HG03103 (cell line): Measurements from ENCODE around the gene TMSB4X.
A peak's percentile ranks its signal among the peaks of the same experiment; 100 is the strongest.
"Not testable (repeated sequence)": the region's sequence is repeated elsewhere in the genome, so short reads cannot be mapped to it uniquely, and the experiment has no call there.

Experiments
- ATAC-seq: cut with Tn5 transposase; IDR thresholded peaks from one replicate; pipeline ENCODE4 v1.9.1; 2021; ENCODE audit warnings: low read depth; ENCODE audit not compliant: unreplicated experiment

Gene TMSB4X

GRCh38 chrX:12974796-12975669, at the start of gene TMSB4X:
Gene TMSB4X (plus strand): TSS chrX:12975110.
- ATAC-seq = peak; percentile 38

DNA sequence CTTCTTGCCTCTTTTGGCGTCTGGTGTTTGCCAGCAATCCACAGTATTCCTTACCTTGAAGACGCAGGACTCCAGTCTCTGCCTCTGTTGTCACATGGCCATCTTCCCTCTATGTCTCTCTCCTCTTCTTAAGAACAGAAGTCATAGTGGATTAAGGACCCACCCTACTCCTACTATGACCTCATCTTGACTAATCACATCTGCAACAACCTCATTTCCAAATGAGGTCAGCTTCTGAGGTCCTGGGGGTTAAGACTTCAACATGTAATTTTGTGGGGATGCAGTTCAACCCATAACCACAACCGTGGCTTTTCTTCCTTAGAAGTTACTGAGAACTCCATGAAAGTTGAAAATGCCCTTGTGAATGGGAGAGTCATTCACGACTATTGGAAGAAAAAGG, 45.2 kb upstream of the TMSB4X start:
- no peak for ATAC-seq

GRCh38 chrX:12930150-12930549, 44.8 kb upstream of the TMSB4X start:
- no peak for ATAC-seq

GRCh38 chrX:12932244-12932643, 42.7 kb upstream of the TMSB4X start:
- ATAC-seq = no peak

DNA sequence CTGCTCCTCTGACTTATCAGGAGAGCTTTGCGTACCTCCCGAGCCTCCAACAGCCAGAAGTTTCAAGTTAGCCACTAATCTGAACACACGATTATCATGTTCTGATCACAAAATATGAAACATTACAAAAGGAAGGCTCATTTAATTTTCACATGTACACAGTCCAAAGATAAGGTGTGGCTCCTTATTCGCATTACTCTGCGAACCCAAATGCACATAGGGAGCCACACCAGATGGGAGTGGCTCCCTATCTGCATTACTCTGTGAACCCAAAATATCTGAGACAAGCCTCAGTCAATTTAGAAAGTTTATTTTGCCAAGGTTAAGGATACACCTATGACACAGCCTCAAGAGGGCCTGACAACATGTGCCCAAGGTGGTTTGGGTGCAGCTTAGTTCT, 40.1 kb upstream of the TMSB4X start:
- ATAC-seq = no peak

GRCh38 chrX:12936947-12937346, 38.0 kb upstream of the TMSB4X start:
- ATAC-seq = no peak

- ATAC-seq = not testable (repeated sequence)
Observed at GRCh38 chrX:12940471-12940870, 34.4 kb upstream of the TMSB4X start.

GRCh38 chrX:12943592-12943991, 31.3 kb upstream of the TMSB4X start:
- not testable (repeated sequence) for ATAC-seq

- ATAC-seq = not testable (repeated sequence)
Observed at GRCh38 chrX:12944452-12944851, 30.5 kb upstream of the TMSB4X start.

DNA sequence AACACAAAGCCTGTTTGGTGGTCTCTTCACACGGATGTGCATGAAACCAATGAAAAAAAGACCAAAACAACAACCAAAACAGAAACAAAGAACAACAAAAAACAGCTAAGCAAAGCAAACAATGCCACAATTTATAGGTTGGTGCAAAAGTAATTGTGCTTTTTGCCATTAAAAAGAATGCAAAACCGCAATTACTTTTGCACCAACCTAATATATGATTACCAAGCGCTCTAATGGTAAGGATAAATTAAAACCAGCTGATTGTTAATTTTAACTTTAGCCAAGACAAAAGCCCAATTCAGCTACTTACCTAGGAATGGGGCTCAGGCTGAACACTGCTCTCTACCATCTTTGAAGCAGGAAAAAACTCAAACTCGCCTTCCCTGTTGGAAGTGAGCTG, 29.4 kb upstream of the TMSB4X start:
- no peak for ATAC-seq

GRCh38 chrX:12946406-12946805, 28.5 kb upstream of the TMSB4X start:
- no peak for ATAC-seq

- ATAC-seq = no peak
Observed at GRCh38 chrX:12946838-12947544, 27.9 kb upstream of the TMSB4X start.

DNA sequence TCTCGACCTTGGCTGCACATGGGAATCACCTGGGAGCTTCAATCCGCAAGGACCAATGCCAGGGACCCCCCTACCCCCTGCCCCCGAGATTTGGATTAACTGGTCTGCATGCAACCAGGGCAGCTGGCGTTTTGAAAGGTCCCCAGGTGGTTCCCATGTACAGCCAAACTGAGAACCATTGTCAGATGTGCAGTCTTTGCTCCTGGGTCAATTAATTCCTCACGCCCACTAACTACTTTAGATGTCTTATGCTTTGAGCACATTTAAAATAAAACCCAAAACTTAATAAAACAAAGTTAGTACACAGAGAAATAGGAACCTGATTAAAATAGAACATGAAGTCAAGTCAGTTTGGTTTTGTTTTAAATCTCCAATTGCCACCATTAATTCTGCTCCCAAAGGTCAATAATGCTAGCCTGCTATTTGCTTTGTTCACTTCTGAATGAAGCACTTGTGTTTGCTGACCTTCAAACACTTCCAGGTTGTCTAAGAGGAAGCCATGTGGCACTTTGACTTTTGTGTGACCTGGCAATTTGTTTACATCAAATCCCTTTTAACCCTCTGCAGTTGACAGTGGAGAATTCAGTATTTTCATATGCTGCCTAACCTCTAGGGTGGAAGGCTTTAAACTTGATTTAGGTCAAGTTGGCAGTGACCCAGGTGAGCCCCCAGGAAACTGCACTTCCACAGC, 27.2 kb upstream of the TMSB4X start:
- no peak for ATAC-seq

GRCh38 chrX:12948495-12948894, 26.4 kb upstream of the TMSB4X start:
- no peak for ATAC-seq

- ATAC-seq = no peak
Observed at GRCh38 chrX:12949205-12949926, 25.5 kb upstream of the TMSB4X start.

- peak; percentile 56 for ATAC-seq
Observed at GRCh38 chrX:12949927-12950656, 24.8 kb upstream of the TMSB4X start.

- ATAC-seq = no peak
Observed at GRCh38 chrX:12950851-12951594, 23.9 kb upstream of the TMSB4X start.

DNA sequence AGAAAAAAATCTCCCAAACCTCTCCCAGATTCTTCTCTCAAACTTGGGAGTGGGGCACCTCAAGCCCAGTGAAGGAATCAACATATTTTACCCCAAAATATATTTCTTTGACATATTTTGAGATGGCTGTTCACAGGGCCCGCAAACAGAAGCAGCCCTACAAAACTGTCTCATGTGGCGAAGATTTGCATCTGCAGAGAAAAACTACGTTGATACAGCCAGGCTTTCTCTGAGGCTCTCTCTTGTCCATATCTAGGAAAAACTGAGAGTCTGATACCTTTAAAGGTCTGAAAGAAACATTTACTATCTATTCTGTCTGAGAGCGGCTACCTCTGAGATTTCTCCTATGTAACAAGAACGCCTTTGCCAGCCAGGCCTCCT, 23.3 kb upstream of the TMSB4X start:
- no peak for ATAC-seq

- no peak for ATAC-seq
Observed at GRCh38 chrX:12953420-12953819, 21.5 kb upstream of the TMSB4X start.
